BE2C (cell line): ENCODE data around the gene HOXB9.

Source experiments
- DNase-seq: peaks from one replicate; pipeline ENCODE4 v3.0.0-alpha.2; 2020
- H3K27me3 ChIP-seq: fragments of 250-450 bp; sonication (Bioruptor Pico); 2 replicates; pipeline ENCODE4 v1.5.1; 2020; ENCODE audit warnings: mild to moderate bottlenecking
- H3K36me3 ChIP-seq: fragments of 250-450 bp; sonication (Bioruptor Pico); 2 replicates; pipeline ENCODE4 v1.5.1; 2020; ENCODE audit warnings: mild to moderate bottlenecking
- H3K4me1 ChIP-seq: fragments of 250-450 bp; sonication (Bioruptor Pico); 2 replicates; pipeline ENCODE4 v1.5.1; 2020
- H3K4me3 ChIP-seq: 2 replicates; pipeline ENCODE4 v1.5.1; 2011; ENCODE audit warnings: low read depth, low read length
- H3K9me3 ChIP-seq: fragments of 250-450 bp; sonication (Bioruptor Pico); 2 replicates; pipeline ENCODE4 v1.5.1; 2020
- CTCF ChIP-seq: IDR thresholded peaks from 2 replicates; pipeline ENCODE4 v1.5.1; 2012; ENCODE audit warnings: mild to moderate bottlenecking, low read depth, low read length

The HOXB9 gene

GRCh38 chr17:48599354-48599753, 26.8 kb downstream of the HOXB9 start:
- no peak for TF ChIP-seq CTCF
- Histone ChIP-seq H3K27me3 (peaks cover 100% of the 10 kb centered on the region), H3K4me1 (no peaks in the 10 kb centered on the region), H3K9me3 (no peaks in the 10 kb centered on the region), H3K4me3 (no peak overlapping the region), H3K36me3 (no peaks in the 10 kb centered on the region)
- DNase-seq, result no peak

DNA sequence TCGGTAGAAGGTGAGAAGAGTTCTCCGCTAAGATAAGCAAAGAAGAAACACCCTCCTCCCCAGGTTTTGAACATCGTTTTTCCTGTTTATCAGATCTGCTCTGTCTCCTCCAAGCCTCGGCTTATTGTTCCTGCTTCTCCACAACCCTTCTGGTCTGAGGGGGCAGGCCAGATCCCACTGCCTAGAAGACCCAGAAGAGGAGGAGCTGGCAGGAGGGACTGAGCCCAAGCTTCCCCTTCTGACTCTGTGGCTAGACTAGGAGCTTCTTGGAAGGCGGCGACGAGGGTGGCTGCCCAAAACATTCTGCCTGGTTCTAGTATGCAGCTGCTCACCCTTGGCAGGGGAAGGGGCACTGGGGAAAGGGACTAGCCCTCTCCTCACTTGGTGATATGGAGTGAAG, 27.4 kb downstream of the HOXB9 start:
- no peak for TF ChIP-seq CTCF
- no peaks in the 10 kb centered on the region for H3K9me3 ChIP-seq
- peaks cover 100% of the 10 kb centered on the region for H3K27me3 ChIP-seq
- no peaks in the 10 kb centered on the region for H3K4me1 ChIP-seq
- no peaks in the 10 kb centered on the region for H3K36me3 ChIP-seq
- H3K4me3 ChIP-seq, result no peak overlapping the region
- DNase-seq, result no peak

DNA sequence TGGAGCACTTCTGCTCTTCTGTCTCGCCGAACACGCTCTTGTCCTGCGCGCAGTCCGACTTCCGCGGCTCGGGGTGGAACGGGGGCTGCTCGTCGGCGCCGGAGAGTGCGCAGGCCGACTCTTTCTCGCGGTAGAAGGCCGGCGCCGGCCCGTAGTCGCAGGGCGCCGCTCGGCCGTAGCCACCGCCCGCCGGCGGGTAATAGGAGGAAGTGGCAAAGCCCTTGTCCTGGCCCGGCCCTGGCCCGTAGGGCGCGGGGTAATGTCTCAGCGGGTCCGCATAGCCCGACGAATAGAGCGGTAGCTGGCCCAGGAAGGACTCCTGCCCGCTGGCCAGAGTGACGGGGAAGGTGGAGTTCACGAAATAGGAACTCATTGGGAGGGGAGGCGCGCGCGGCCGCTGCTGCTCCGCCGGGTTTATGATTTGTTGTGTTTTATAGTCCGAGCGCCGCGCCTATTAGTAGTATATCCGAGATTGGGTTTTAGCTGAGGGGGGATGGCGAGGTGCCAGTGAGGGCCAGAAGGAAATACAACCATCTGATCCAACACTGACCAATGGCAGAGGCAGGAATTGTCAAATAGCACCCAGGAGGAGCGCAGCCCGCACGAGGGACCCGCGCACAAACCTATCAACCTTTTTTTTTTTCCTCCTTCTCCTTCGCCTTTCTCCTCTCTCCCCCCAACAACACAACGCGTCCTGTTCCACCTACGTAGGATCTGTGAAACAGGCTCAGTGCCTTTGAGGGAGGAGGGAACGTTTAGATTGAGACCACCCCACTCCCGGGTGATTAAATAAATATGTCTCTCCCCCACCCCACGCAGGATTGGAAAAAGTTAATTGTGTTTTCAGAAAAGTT, 28.2 kb downstream of the HOXB9 start:
- peaks cover 97% of the 10 kb centered on the region for H3K27me3 ChIP-seq
- H3K4me1 ChIP-seq, result no peaks in the 10 kb centered on the region
- no peaks in the 10 kb centered on the region for H3K9me3 ChIP-seq
- H3K36me3 ChIP-seq, result no peaks in the 10 kb centered on the region
- H3K4me3 ChIP-seq, result no peak overlapping the region
- TF ChIP-seq CTCF, result no peak
- DNase-seq, result no peak

DNA sequence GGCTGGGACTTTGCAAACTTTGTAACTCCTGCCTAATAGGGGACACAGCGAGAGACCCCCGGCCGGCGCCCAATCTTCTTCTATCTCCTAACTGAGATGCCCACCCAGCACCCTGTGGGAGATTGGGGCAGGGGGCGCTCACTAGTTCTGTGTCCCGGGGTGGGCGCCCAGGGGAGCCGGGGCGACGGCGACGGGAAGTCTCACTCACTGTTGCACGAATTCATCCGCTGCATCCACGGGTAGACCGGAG, 28.7 kb downstream of the HOXB9 start:
- no peaks in the 10 kb centered on the region for H3K4me1 ChIP-seq
- no peak for TF ChIP-seq CTCF
- H3K36me3 ChIP-seq, result no peaks in the 10 kb centered on the region
- no peak for DNase-seq
- H3K9me3 ChIP-seq, result no peaks in the 10 kb centered on the region
- H3K27me3 ChIP-seq, result peaks cover 97% of the 10 kb centered on the region
- no peak overlapping the region for H3K4me3 ChIP-seq

DNA sequence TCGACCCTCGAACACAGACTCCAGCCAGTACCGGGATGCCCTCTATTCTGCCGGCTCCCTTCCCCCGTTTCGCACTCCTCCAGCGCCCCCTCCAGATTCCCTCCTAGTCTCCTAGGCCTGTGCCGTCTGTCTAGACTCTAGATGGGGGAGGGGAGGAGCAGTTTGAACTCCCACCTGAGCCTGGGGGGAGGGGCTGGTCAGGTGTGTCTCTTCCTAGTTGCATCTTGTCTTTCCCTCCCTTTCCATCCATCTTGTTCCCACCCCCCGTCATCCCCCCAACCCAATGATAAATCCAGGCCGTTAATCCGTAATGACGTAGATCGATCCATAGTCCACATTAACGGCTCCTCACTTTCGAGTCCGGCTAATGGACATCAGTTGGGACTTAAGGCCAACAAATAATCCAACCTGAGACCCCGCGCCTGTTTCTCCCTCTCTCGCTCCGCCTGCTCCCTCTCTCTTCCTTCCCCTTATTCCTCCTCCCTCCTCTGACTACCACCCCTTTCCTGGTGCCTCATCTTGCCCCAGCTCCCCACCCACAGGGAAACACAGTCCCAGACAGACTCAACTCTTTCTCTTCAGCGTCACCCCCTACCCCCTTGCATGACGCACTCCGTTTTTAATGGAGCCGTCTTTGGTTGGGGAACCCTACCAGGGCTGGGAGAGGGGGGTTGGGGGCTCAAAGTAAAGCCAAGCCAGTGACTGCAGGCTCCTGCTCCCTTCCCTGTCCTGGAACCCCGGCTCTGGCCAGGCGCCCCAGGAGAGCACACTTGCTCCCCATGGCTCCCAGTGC, 29.2 kb downstream of the HOXB9 start:
- Histone ChIP-seq H3K27me3 (peaks cover 97% of the 10 kb centered on the region), H3K9me3 (no peaks in the 10 kb centered on the region), H3K36me3 (no peaks in the 10 kb centered on the region), H3K4me3 (no peak overlapping the region), H3K4me1 (no peaks in the 10 kb centered on the region)
- TF ChIP-seq CTCF, result no peak
- no peak for DNase-seq
